Measurements from ENCODE around the gene SPINK8.

The SPINK8 gene

GRCh38 chr3:48370333-48370713 is 36.9 kb upstream of the SPINK8 start (continued):
- TF ChIP-seq POU6F1 (CRISPR knock-in tag; IDR thresholded peaks at IDR 0.05; ENCODE audit: borderline replicate concordance, low read depth) = no peak

DNA sequence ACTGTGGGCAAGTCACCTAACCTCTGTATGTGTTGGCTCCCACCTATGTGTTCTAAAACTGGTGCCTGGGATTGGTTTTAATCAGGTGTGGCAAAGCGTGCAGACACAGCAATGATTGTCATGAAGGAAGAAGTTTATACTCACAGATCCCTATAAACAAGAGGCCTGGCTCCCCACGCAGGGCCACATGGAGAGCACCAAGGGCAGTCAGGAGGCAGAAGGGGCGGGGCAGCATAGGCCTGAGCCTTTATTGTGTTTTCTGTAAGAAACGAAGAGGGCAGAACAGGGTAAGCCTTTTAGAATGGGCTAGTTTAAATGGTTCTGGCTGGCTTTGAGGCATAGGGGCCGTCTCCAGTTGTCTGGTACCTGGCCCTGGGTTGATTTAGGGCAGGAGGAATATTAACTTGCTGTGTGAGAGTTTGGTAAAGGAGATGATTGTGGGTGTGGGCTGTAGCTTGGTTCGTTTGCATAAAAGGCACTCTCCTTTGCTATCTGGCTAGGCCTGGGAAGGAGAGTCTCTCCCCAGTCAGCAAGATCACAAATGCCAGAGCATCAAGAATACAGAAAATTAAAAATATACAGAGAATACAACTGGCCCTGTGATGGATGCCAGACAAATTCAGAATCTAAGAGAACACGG is 36.4 kb upstream of the SPINK8 start:
- no peak for ATAC-seq
- TF ChIP-seq, protein P1, sequence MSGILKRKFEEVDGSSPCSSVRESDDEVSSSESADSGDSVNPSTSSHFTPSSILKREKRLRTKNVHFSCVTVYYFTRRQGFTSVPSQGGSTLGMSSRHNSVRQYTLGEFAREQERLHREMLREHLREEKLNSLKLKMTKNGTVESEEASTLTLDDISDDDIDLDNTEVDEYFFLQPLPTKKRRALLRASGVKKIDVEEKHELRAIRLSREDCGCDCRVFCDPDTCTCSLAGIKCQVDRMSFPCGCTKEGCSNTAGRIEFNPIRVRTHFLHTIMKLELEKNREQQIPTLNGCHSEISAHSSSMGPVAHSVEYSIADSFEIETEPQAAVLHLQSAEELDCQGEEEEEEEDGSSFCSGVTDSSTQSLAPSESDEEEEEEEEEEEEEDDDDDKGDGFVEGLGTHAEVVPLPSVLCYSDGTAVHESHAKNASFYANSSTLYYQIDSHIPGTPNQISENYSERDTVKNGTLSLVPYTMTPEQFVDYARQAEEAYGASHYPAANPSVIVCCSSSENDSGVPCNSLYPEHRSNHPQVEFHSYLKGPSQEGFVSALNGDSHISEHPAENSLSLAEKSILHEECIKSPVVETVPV (CRISPR knock-in tag; IDR thresholded peaks at IDR 0.05) = no peak
- no peak for TF ChIP-seq ZNF565 (CRISPR knock-in tag; conservative IDR thresholded peaks at IDR 0.05; ENCODE audit: low read depth)
- no peak for TF ChIP-seq ZFP3 (CRISPR knock-in tag; IDR thresholded peaks at IDR 0.05)
- TF ChIP-seq RARB (CRISPR knock-in tag; IDR thresholded peaks at IDR 0.05) = no peak
- TF ChIP-seq GLIS3 (CRISPR knock-in tag; IDR thresholded peaks at IDR 0.05) = no peak
- TF ChIP-seq, protein P2, sequence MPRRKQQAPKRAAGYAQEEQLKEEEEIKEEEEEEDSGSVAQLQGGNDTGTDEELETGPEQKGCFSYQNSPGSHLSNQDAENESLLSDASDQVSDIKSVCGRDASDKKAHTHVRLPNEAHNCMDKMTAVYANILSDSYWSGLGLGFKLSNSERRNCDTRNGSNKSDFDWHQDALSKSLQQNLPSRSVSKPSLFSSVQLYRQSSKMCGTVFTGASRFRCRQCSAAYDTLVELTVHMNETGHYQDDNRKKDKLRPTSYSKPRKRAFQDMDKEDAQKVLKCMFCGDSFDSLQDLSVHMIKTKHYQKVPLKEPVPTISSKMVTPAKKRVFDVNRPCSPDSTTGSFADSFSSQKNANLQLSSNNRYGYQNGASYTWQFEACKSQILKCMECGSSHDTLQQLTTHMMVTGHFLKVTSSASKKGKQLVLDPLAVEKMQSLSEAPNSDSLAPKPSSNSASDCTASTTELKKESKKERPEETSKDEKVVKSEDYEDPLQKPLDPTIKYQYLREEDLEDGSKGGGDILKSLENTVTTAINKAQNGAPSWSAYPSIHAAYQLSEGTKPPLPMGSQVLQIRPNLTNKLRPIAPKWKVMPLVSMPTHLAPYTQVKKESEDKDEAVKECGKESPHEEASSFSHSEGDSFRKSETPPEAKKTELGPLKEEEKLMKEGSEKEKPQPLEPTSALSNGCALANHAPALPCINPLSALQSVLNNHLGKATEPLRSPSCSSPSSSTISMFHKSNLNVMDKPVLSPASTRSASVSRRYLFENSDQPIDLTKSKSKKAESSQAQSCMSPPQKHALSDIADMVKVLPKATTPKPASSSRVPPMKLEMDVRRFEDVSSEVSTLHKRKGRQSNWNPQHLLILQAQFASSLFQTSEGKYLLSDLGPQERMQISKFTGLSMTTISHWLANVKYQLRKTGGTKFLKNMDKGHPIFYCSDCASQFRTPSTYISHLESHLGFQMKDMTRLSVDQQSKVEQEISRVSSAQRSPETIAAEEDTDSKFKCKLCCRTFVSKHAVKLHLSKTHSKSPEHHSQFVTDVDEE (CRISPR knock-in tag; IDR thresholded peaks at IDR 0.05) = no peak
- no peak for TF ChIP-seq SNAI2 (CRISPR knock-in tag; IDR thresholded peaks at IDR 0.05)
- TF ChIP-seq ISL1 (CRISPR knock-in tag; IDR thresholded peaks at IDR 0.05) = no peak
- no peak for TF ChIP-seq CREB5 (CRISPR knock-in tag; IDR thresholded peaks at IDR 0.05; ENCODE audit: low read depth)
- no peak for TF ChIP-seq ZC3H10 (CRISPR knock-in tag; IDR thresholded peaks at IDR 0.05)
- TF ChIP-seq PPARA (CRISPR knock-in tag; IDR thresholded peaks at IDR 0.05; ENCODE audit: borderline replicate concordance) = no peak
- TF ChIP-seq TCF4 (CRISPR knock-in tag; IDR thresholded peaks at IDR 0.05; ENCODE audit: borderline replicate concordance) = no peak
- no peak for TF ChIP-seq OSR1 (CRISPR knock-in tag; IDR thresholded peaks at IDR 0.05)
- no peak for TF ChIP-seq ZFP30 (CRISPR knock-in tag; IDR thresholded peaks at IDR 0.05)

DNA sequence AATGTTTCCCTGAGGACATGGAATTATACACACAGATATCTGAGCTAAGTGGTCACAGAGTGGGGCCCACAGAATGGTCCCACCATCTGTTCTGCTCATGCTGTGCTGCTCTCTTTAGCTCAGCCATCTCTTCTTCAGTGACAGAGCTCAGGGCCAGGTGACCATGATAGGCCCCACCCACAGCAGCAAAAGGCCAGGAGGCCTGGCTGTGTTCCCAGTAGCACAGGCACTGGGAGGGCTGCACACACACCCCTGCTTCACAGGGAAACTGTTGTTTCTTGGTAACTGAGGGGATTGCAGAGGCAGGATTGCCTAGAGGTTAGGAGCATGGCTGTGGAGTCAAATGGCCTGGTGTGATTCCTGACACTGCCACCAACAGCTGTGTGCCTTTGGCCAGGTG is 33.7 kb upstream of the SPINK8 start:
- ATAC-seq = no peak; the same call in 2 of the 3 replicates
- no peak for TF ChIP-seq ARNTL (CRISPR knock-in tag; IDR thresholded peaks at IDR 0.05; ENCODE audit: borderline replicate concordance, low read depth)
- TF ChIP-seq GLIS3 (CRISPR knock-in tag; IDR thresholded peaks at IDR 0.05) = no peak
- no peak for TF ChIP-seq ZC3H10 (CRISPR knock-in tag; IDR thresholded peaks at IDR 0.05)
- TF ChIP-seq, protein P2 (CRISPR knock-in tag; IDR thresholded peaks at IDR 0.05) = no peak
- TF ChIP-seq ISL1 (CRISPR knock-in tag; IDR thresholded peaks at IDR 0.05) = no peak
- TF ChIP-seq TOX (CRISPR knock-in tag; IDR thresholded peaks at IDR 0.05; ENCODE audit: borderline replicate concordance) = no peak
- no peak for TF ChIP-seq SNAI2 (CRISPR knock-in tag; IDR thresholded peaks at IDR 0.05)
- TF ChIP-seq PPARA (CRISPR knock-in tag; IDR thresholded peaks at IDR 0.05; ENCODE audit: borderline replicate concordance) = no peak
- no peak for TF ChIP-seq BACH2 (CRISPR knock-in tag; IDR thresholded peaks at IDR 0.05; ENCODE audit: borderline replicate concordance)
- no peak for TF ChIP-seq POU6F1 (CRISPR knock-in tag; IDR thresholded peaks at IDR 0.05; ENCODE audit: borderline replicate concordance, low read depth)
- TF ChIP-seq ZFP30 (CRISPR knock-in tag; IDR thresholded peaks at IDR 0.05) = no peak
- no peak for TF ChIP-seq TCF4 (CRISPR knock-in tag; IDR thresholded peaks at IDR 0.05; ENCODE audit: borderline replicate concordance)
- TF ChIP-seq RARB (CRISPR knock-in tag; IDR thresholded peaks at IDR 0.05) = no peak
- TF ChIP-seq ZNF8 (CRISPR knock-in tag; IDR thresholded peaks at IDR 0.05) = no peak
- TF ChIP-seq ZNF565 (CRISPR knock-in tag; conservative IDR thresholded peaks at IDR 0.05; ENCODE audit: low read depth) = no peak
- TF ChIP-seq ZFP3 (CRISPR knock-in tag; IDR thresholded peaks at IDR 0.05) = no peak
- TF ChIP-seq CREB5 (CRISPR knock-in tag; IDR thresholded peaks at IDR 0.05; ENCODE audit: low read depth) = no peak
- TF ChIP-seq ZNF70 (CRISPR knock-in tag; IDR thresholded peaks at IDR 0.05) = no peak
- TF ChIP-seq CSDC2 (CRISPR knock-in tag; IDR thresholded peaks at IDR 0.05) = no peak
- TF ChIP-seq ESRRG (CRISPR knock-in tag; IDR thresholded peaks at IDR 0.05) = no peak
